GM20000 (cell line): ENCODE results near the gene TTC39A.
A peak's percentile ranks its signal among the peaks of the same experiment; 100 is the strongest.

Experiments used
- DNase-seq: peaks from one replicate; pipeline ENCODE4 v3.0.0; 2012; ENCODE audit warnings: low spot score
- TF ChIP-seq, protein P1 (sequence below): IDR thresholded peaks from 2 replicates; pipeline ENCODE4 v1.5.1; 2012; ENCODE audit warnings: mild to moderate bottlenecking, control low read depth; ENCODE audit errors: extremely low read depth, missing control alignments

The TTC39A gene

DNA sequence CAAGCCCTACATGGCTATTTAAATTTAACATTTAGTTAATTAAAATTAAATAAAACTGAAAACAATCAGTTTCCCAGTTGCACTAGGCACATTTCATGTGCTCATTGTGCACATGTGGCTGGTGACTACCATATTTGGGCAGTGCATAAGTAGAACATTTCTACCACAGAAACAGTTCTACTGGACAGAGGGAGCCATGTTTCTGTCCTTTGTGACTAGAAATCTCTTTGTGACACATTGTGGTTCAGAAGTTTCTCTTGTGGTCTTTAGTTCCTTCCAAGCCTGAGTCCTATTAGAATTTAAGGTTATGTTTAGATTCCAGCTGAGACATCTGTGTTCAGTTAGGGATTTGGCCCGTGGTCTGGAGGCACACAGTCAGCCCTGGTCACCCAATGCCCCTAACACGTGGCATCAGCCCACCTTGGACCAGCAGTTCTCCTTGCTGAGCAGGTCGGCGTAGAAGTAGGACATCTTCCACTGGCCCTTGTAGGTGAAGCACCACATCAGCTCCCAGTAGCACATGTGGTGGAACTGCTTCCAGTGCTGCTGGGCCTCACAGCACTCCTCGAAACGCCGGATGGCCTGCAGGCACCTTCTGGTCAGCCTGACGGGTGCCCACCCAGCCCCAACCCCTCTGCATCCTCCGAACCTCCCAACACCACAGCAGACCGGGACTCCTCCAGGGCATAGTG lies 29.1 kb downstream of the TTC39A start:
- TF ChIP-seq, protein P1, sequence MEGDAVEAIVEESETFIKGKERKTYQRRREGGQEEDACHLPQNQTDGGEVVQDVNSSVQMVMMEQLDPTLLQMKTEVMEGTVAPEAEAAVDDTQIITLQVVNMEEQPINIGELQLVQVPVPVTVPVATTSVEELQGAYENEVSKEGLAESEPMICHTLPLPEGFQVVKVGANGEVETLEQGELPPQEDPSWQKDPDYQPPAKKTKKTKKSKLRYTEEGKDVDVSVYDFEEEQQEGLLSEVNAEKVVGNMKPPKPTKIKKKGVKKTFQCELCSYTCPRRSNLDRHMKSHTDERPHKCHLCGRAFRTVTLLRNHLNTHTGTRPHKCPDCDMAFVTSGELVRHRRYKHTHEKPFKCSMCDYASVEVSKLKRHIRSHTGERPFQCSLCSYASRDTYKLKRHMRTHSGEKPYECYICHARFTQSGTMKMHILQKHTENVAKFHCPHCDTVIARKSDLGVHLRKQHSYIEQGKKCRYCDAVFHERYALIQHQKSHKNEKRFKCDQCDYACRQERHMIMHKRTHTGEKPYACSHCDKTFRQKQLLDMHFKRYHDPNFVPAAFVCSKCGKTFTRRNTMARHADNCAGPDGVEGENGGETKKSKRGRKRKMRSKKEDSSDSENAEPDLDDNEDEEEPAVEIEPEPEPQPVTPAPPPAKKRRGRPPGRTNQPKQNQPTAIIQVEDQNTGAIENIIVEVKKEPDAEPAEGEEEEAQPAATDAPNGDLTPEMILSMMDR, result no peak
- DNase-seq, result peak; percentile 43

DNA sequence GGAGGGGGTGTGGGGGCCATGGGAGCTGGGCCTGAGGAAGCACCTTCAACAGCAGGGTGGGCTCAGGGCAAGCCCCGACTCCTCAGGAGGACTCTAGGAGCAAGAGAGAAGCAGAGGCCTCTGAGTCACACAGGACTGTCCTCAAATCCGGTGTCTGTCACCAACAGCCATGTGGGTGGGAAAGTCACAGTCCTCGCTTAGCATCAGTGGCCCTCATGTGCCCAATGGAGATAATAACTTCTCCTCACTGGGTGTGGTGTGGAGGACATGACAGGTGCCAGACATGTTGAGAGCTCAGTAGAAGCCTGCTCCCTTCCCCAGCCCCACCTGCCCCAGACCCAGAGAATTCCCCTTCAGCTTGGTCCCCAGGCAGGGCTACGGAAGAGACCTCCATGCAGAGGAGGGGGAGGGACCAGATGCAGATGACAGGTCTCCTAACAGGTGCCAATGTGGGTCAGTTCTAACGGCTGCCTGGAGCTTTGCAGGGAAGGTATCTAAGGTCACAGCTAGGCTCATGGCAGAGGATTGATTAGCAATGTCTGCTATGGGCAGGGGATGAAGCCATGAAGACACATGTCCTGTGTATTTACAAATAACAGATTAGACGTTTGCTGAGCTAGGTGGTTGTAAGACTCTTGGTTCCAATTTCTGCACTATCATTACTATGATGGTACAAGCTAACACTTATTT lies 30.2 kb downstream of the TTC39A start:
- TF ChIP-seq, protein P1, result no peak

DNA sequence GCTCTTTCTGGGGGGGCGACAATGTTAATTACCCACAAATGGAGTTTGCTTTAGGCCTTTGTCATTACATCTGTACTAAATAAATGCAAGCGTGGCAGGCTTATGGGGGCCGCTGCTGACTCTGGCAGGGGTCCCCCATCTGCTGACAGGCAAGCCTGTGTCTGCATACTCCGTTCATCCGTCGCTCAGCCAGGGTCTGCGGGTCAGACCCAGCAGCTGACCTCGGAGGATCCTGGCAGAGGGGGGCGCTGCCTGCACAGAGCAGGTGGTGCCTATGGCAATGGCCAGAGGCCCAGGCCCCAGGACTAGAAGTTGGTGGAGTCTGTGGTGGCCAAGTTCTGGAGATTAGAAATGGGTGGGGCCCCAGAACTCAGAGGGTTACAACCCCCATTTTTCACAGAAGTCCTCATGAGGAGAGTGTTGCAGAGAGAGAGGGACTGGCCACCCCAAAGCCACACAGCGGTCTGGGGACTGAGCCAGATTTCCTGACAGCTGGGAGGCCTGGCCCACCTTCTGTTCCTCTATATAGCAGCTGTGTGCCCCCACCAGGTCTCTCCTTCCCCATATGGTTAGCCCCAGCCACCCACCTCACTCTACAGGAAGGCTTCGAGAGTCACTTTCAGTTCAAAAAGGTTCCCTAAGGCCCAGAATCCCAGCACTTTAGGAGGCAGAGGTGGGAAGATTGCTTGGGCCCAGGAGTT lies 31.0 kb downstream of the TTC39A start:
- no peak for DNase-seq
- TF ChIP-seq, protein P1, result no peak

More for the DNA sequence above, 30.2 kb downstream of the TTC39A start:
- DNase-seq, result no peak

DNA sequence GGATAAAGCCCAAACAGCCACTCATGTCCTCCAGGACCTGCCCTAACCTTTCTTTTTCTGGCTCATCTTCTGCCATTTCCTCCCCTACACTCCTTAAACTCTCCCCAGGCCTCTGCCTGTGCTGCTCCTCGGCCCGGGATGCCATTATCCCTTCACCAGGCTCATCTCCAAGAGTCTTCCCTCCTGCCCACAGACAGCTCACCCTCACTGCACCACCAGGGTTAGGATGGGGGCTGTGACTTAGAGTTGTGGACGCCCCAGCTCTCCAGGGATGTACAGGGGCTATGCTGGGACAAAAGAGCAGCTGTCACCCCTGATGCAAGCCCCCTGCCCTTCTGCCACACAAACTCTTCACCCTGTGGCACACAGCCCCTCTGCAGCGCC lies 32.0 kb downstream of the TTC39A start:
- no peak for DNase-seq
- TF ChIP-seq, protein P1, result no peak

DNA sequence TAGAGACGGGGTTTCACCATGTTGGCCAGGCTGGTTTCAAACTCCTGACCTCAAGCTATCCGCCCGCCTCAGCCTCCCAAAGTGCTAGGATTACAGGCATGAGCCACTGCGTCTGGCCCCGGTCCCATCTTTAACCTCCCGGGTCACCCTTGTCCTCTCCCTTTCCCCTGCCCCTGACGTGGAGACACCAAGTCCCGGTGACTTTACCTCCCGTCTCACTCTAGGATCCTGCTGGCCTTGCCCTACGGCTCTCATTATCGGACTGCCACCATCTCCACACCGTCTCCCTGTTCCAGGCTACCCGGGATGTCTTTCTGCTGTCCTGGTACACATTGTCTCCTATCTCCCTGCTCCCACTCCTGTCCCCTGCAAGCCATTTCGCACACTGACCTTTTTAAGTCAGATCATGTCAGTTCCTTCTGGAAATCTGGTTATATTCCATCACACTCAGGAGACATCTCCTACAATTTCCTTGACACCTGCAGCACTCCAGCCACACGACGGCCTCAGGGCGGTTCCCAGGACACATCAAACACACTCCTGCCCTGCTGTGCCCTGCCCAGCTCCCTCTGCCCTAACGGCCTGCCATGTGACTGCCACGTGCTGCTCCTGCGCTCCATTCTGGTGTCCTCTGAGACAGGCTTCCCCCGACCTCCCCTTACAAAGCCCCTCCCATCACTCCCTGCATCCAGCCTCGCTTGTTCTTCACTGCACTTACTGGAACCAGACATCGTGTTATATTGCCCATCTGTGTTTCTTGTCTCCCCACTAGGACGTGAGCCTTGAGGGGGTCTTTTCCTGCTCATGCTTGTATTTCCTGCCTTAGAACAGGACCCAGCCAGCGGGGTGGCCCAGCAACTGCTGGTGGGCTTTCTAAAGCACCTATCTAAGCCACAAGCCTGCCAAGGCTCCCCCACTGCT lies 32.7 kb downstream of the TTC39A start:
- no peak for DNase-seq
- TF ChIP-seq, protein P1, result no peak

DNA sequence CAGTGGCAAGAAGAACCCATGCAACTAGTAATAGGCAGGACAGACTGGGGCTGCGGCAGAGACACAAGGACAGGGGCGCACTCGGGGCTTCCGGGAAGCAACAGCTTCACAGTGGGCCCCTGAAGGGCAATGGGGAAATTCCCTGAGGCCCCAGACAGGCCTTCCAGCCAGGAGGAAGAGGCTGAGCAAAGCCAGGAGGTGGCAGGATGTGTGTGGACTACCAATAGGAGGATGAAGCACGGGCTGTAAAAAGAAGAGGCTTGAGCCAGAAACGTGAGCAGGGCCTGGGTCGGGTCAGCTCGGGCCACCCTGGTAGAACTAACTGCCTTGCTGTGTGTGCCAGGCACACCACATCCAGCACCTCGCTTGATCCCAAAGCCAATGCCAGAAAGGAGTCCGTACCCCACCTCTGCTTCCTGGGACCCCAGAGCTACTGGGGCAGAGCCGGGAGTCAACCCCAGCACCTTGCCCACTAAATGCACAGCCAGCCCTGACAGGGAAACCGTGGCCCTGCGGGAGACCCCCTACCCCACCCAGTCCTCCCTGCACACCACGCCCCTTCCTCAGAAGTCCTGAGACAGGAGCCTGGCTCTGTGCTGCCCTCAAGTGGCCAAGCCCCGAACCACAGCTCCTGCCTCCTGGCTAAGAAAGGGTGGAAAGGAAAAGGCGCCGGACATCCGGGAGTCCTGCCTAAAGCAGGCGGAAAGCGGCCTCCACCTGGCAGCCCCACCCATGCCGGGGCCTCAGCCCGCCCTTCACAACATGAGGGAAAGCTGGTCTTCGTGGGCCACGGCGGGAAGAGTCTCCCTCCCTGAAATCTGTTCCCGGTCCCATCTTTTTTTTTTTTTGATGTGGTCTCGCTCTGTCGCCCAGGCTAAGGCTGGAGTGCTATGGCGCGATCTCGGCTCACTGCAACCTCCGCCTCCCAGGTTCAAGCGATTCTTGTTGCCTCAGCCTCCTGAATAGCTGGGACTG lies 33.7 kb downstream of the TTC39A start:
- TF ChIP-seq, protein P1, result peak; percentile 85

More for the DNA sequence above, 33.7 kb downstream of the TTC39A start:
- DNase-seq, result peak; percentile 77
